Activated T-helper 1 cell treated with anti-CD3 and anti-CD28 coated beads, Interleukin-12 subunit alpha, Interleukin-12 subunit beta, Interleukin-2, Interleukin-4 antibody, amounts not matched to agents 30 ng/mL and 10 ng/mL and 1 ng/mL, durations not matched to agents 14 hours and 24 hours and 36 hours (primary cell): ENCODE measurements around the gene CCL22. TPM values are rescaled to one million over a fixed set of nuclear protein-coding genes. Genes with fewer than 3 reads are reported as not detected.

Experiments
- DNase-seq: peaks from one replicate; pipeline ENCODE4 v3.0.0; 2021; ENCODE audit warnings: low spot score
- H3K27ac Mint-ChIP-seq: one replicate; pipeline ENCODE4 v1.8.0; 2021; ENCODE audit warnings: mild to moderate bottlenecking, mixed read lengths
- H3K27me3 Mint-ChIP-seq: one replicate; pipeline ENCODE4 v1.8.0; 2022; ENCODE audit warnings: mild to moderate bottlenecking, moderate library complexity, mixed read lengths; ENCODE audit not compliant: insufficient read depth
- H3K36me3 Mint-ChIP-seq: one replicate; pipeline ENCODE4 v1.8.0; 2021; ENCODE audit warnings: low read depth, mixed read lengths
- H3K4me1 Mint-ChIP-seq: one replicate; pipeline ENCODE4 v1.8.0; 2021; ENCODE audit warnings: low read depth, mixed read lengths
- H3K4me3 Mint-ChIP-seq: one replicate; pipeline ENCODE4 v1.8.0; 2021; ENCODE audit warnings: mild to moderate bottlenecking, moderate library complexity, mixed read lengths
- H3K9me3 Mint-ChIP-seq: one replicate; pipeline ENCODE4 v1.8.0; 2021; ENCODE audit warnings: mixed read lengths
- intact Hi-C: fragments of 100-400 bp; cut with micrococcal nuclease; formaldehyde crosslinking; loops from one replicate; pipeline ENCODE4 v1.15.1; 2024
- total RNA-seq: library from RNA; stranded (reverse); gene quantifications from 2 replicates; pipeline ENCODE4 v1.2.3, GENCODE V29; 2022

Gene CCL22
- 11.4 and 11.5 TPM in 2 replicates for total RNA-seq

- H3K4me1 Mint-ChIP-seq, result peaks cover 11% of the 10 kb centered on the region
- intact Hi-C loops, result no loop called here
- no peak within 1 kb of the TSS for H3K27ac Mint-ChIP-seq
- H3K27me3 Mint-ChIP-seq, result peaks cover 3% of the 10 kb centered on the region
- H3K4me3 Mint-ChIP-seq, result no peak within 1 kb of the TSS
- no peak for DNase-seq
- no peaks in the 10 kb centered on the region for H3K9me3 Mint-ChIP-seq
- no peaks in the 10 kb centered on the region for H3K36me3 Mint-ChIP-seq
These were observed at the start of gene CCL22 for GRCh38 chr16:57358527-57359095. Gene CCL22, plus strand, starts transcription at chr16:57358783. Its CDS starts 34 bp downstream, at chr16:57358817.

- peaks cover 16% of the 10 kb centered on the region for H3K4me1 Mint-ChIP-seq
- intact Hi-C loops, result no loop called here
- no peak overlapping the region for H3K4me3 Mint-ChIP-seq
- no peaks in the 10 kb centered on the region for H3K36me3 Mint-ChIP-seq
- DNase-seq, result no peak
- H3K9me3 Mint-ChIP-seq, result no peaks in the 10 kb centered on the region
- H3K27me3 Mint-ChIP-seq, result peaks cover 10% of the 10 kb centered on the region
- H3K27ac Mint-ChIP-seq, result no peak overlapping the region
These were observed 47.8 kb upstream of the CCL22 start for GRCh38 chr16:57310801-57311200.

GRCh38 chr16:57313509-57313908 lies 45.1 kb upstream of the CCL22 start:
- H3K27me3 Mint-ChIP-seq, result peaks cover 2% of the 10 kb centered on the region
- peaks cover 16% of the 10 kb centered on the region for H3K4me1 Mint-ChIP-seq
- no peak overlapping the region for H3K4me3 Mint-ChIP-seq
- no peaks in the 10 kb centered on the region for H3K9me3 Mint-ChIP-seq
- no peak overlapping the region for H3K27ac Mint-ChIP-seq
- H3K36me3 Mint-ChIP-seq, result no peaks in the 10 kb centered on the region
- intact Hi-C loops, result no loop called here
- no peak for DNase-seq

GRCh38 chr16:57314161-57314785 lies 44.3 kb upstream of the CCL22 start:
- intact Hi-C loops, result no loop called here

GRCh38 chr16:57315416-57315815 lies 43.2 kb upstream of the CCL22 start:
- Mint-ChIP-seq H3K27ac (no peak overlapping the region), H3K27me3 (peaks cover 1% of the 10 kb centered on the region), H3K4me3 (no peak overlapping the region), H3K36me3 (no peaks in the 10 kb centered on the region), H3K9me3 (no peaks in the 10 kb centered on the region), H3K4me1 (peaks cover 16% of the 10 kb centered on the region)
- intact Hi-C loops, result no loop called here
- DNase-seq, result no peak

More at GRCh38 chr16:57314161-57314785, 44.3 kb upstream of the CCL22 start:
- peaks cover 16% of the 10 kb centered on the region for H3K4me1 Mint-ChIP-seq
- H3K9me3 Mint-ChIP-seq, result no peaks in the 10 kb centered on the region
- H3K4me3 Mint-ChIP-seq, result no peak overlapping the region
- H3K27me3 Mint-ChIP-seq, result peaks cover 2% of the 10 kb centered on the region
- DNase-seq, result no peak
- no peaks in the 10 kb centered on the region for H3K36me3 Mint-ChIP-seq
- no peak overlapping the region for H3K27ac Mint-ChIP-seq

GRCh38 chr16:57316390-57317017 lies 42.1 kb upstream of the CCL22 start:
- no peak for DNase-seq
- intact Hi-C loops, result no loop called here
- Mint-ChIP-seq H3K4me1 (peaks cover 16% of the 10 kb centered on the region), H3K36me3 (no peaks in the 10 kb centered on the region), H3K9me3 (no peaks in the 10 kb centered on the region), H3K27ac (no peak overlapping the region), H3K4me3 (no peak overlapping the region), H3K27me3 (peaks cover 1% of the 10 kb centered on the region)

- peaks cover 15% of the 10 kb centered on the region for H3K4me1 Mint-ChIP-seq
- intact Hi-C loops, result no loop called here
These were observed 40.2 kb upstream of the CCL22 start for GRCh38 chr16:57318240-57318970.

GRCh38 chr16:57319646-57320045 lies 38.9 kb upstream of the CCL22 start:
- no peak overlapping the region for H3K27ac Mint-ChIP-seq
- no peaks in the 10 kb centered on the region for H3K36me3 Mint-ChIP-seq
- H3K4me1 Mint-ChIP-seq, result peaks cover 5% of the 10 kb centered on the region
- no peaks in the 10 kb centered on the region for H3K9me3 Mint-ChIP-seq
- peaks cover 1% of the 10 kb centered on the region for H3K27me3 Mint-ChIP-seq
- intact Hi-C loops, result no loop called here
- no peak overlapping the region for H3K4me3 Mint-ChIP-seq
- no peak for DNase-seq

More at GRCh38 chr16:57318240-57318970, 40.2 kb upstream of the CCL22 start:
- no peaks in the 10 kb centered on the region for H3K9me3 Mint-ChIP-seq
- peaks cover 1% of the 10 kb centered on the region for H3K27me3 Mint-ChIP-seq
- no peak for DNase-seq
- no peaks in the 10 kb centered on the region for H3K36me3 Mint-ChIP-seq
- no peak overlapping the region for H3K4me3 Mint-ChIP-seq
- H3K27ac Mint-ChIP-seq, result no peak overlapping the region

- no peak overlapping the region for H3K4me3 Mint-ChIP-seq
These were observed 33.8 kb upstream of the CCL22 start for GRCh38 chr16:57324749-57325148.

GRCh38 chr16:57325458-57325857 lies 33.1 kb upstream of the CCL22 start:
- Mint-ChIP-seq H3K9me3 (no peaks in the 10 kb centered on the region), H3K4me3 (no peak overlapping the region), H3K27me3 (no peaks in the 10 kb centered on the region), H3K36me3 (no peaks in the 10 kb centered on the region), H3K27ac (no peak overlapping the region), H3K4me1 (no peaks in the 10 kb centered on the region)
- DNase-seq, result no peak
- intact Hi-C loops, result no loop called here

More at GRCh38 chr16:57324749-57325148, 33.8 kb upstream of the CCL22 start:
- no peaks in the 10 kb centered on the region for H3K27me3 Mint-ChIP-seq
- no peaks in the 10 kb centered on the region for H3K4me1 Mint-ChIP-seq
- H3K36me3 Mint-ChIP-seq, result no peaks in the 10 kb centered on the region
- DNase-seq, result no peak
- no peaks in the 10 kb centered on the region for H3K9me3 Mint-ChIP-seq
- H3K27ac Mint-ChIP-seq, result no peak overlapping the region
- intact Hi-C loops, result no loop called here

- Mint-ChIP-seq H3K9me3 (no peaks in the 10 kb centered on the region), H3K4me1 (no peaks in the 10 kb centered on the region), H3K36me3 (no peaks in the 10 kb centered on the region), H3K4me3 (no peak overlapping the region), H3K27me3 (peaks cover 15% of the 10 kb centered on the region), H3K27ac (no peak overlapping the region)
- no peak for DNase-seq
- intact Hi-C loops, result no loop called here
These were observed 28.8 kb upstream of the CCL22 start for GRCh38 chr16:57329718-57330327.

GRCh38 chr16:57331355-57331754 lies 27.2 kb upstream of the CCL22 start:
- Mint-ChIP-seq H3K27me3 (peaks cover 22% of the 10 kb centered on the region), H3K4me3 (no peak overlapping the region), H3K27ac (no peak overlapping the region), H3K9me3 (no peaks in the 10 kb centered on the region), H3K4me1 (no peaks in the 10 kb centered on the region), H3K36me3 (no peaks in the 10 kb centered on the region)
- intact Hi-C loops, result no loop called here
- no peak for DNase-seq
